PFSK-1 (cell line): ENCODE data around the gene COL25A1.

Experiments
- FOXP2 ChIP-seq: optimal IDR thresholded peaks from 2 replicates; pipeline ENCODE3; 2011; ENCODE audit warnings: borderline replicate concordance, control low read depth, inconsistent platforms; ENCODE audit not compliant: insufficient read depth; ENCODE audit errors: extremely low read length, extremely low read depth
- POLR2AphosphoS5 ChIP-seq: IDR thresholded peaks from 2 replicates; pipeline ENCODE4 v1.6.1; 2012; ENCODE audit warnings: low read depth, mild to moderate bottlenecking, control low read depth, low read length, moderate library complexity
- SIN3A ChIP-seq: IDR thresholded peaks from 2 replicates; pipeline ENCODE4 v1.6.1; 2012; ENCODE audit warnings: mild to moderate bottlenecking, low read length, moderate library complexity, borderline replicate concordance; ENCODE audit not compliant: insufficient read depth
- TAF1 ChIP-seq: IDR thresholded peaks from 2 replicates; pipeline ENCODE4 v1.6.1; 2012; ENCODE audit warnings: low read length, control low read depth, borderline replicate concordance; ENCODE audit not compliant: insufficient read depth
- TF ChIP-seq, protein P1 (sequence below), 2 experiments: IDR thresholded peaks; 2 replicates each; pipeline versions ENCODE4 v1.6.1 to v1.8.0; 2011 to 2012; ENCODE audit warnings: low read depth in 2 of 2, low read length in 2 of 2, control low read depth in 1 of 2, inconsistent platforms in 1 of 2, mild to moderate bottlenecking in 1 of 2, moderate library complexity in 1 of 2; ENCODE audit not compliant: insufficient read depth in 1 of 2

The COL25A1 gene

GRCh38 chr4:109298279-109299010 is 4.0 kb downstream of the COL25A1 start:
- TF ChIP-seq FOXP2 = no peak
- no peak for TF ChIP-seq TAF1
- TF ChIP-seq POLR2AphosphoS5 = no peak
- TF ChIP-seq, protein P1, sequence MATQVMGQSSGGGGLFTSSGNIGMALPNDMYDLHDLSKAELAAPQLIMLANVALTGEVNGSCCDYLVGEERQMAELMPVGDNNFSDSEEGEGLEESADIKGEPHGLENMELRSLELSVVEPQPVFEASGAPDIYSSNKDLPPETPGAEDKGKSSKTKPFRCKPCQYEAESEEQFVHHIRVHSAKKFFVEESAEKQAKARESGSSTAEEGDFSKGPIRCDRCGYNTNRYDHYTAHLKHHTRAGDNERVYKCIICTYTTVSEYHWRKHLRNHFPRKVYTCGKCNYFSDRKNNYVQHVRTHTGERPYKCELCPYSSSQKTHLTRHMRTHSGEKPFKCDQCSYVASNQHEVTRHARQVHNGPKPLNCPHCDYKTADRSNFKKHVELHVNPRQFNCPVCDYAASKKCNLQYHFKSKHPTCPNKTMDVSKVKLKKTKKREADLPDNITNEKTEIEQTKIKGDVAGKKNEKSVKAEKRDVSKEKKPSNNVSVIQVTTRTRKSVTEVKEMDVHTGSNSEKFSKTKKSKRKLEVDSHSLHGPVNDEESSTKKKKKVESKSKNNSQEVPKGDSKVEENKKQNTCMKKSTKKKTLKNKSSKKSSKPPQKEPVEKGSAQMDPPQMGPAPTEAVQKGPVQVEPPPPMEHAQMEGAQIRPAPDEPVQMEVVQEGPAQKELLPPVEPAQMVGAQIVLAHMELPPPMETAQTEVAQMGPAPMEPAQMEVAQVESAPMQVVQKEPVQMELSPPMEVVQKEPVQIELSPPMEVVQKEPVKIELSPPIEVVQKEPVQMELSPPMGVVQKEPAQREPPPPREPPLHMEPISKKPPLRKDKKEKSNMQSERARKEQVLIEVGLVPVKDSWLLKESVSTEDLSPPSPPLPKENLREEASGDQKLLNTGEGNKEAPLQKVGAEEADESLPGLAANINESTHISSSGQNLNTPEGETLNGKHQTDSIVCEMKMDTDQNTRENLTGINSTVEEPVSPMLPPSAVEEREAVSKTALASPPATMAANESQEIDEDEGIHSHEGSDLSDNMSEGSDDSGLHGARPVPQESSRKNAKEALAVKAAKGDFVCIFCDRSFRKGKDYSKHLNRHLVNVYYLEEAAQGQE (IDR thresholded peaks at IDR 0.05; ENCODE audit: insufficient read depth in 1 of 2, low read depth in 2 of 2, low read length in 2 of 2) = no peak
- no peak for TF ChIP-seq SIN3A

- no peak for TF ChIP-seq TAF1
- TF ChIP-seq POLR2AphosphoS5 = no peak
- no peak for TF ChIP-seq FOXP2
- TF ChIP-seq, protein P1 (IDR thresholded peaks at IDR 0.05; ENCODE audit: insufficient read depth in 1 of 2, low read depth in 2 of 2, low read length in 2 of 2) = no peak
- no peak for TF ChIP-seq SIN3A
These were observed 5.9 kb downstream of the COL25A1 start for GRCh38 chr4:109296527-109296926.

- TF ChIP-seq POLR2AphosphoS5 (no peak), FOXP2 (no peak), SIN3A (no peak), TAF1 (no peak)
- TF ChIP-seq, protein P1 (IDR thresholded peaks at IDR 0.05; ENCODE audit: insufficient read depth in 1 of 2, low read depth in 2 of 2, low read length in 2 of 2) = no peak
These were observed 7.4 kb downstream of the COL25A1 start for GRCh38 chr4:109295081-109295480.

DNA sequence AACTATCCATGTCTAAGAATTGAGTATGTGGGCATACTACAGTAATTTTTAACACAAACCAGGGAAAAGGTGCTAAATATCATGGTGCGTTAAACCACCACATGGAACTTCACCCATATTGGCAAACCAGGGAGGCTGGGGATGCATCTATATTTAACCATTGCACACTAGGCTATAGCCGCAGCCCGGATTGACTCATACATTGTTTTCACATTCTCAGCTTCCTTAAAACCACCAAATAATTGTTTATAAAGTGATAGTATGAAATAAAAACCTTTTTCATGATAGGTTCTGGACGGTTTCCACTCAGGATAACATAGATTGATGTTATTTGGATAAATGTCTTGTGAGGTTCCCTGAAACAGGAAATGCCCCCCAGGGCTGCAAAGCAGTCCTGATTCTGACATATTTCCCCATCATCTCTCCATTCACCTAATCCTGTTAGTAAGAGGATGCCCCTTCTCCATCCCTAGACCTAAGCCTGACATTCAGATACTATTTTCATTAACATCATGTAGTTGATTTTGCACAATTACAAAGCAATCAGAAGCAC is 7.9 kb downstream of the COL25A1 start:
- TF ChIP-seq FOXP2 (no peak), SIN3A (no peak), TAF1 (no peak), POLR2AphosphoS5 (no peak)
- TF ChIP-seq, protein P1 (IDR thresholded peaks at IDR 0.05; ENCODE audit: insufficient read depth in 1 of 2, low read depth in 2 of 2, low read length in 2 of 2) = no peak

- TF ChIP-seq POLR2AphosphoS5 (no peak), TAF1 (no peak), FOXP2 (no peak), SIN3A (no peak)
- TF ChIP-seq, protein P1 (IDR thresholded peaks at IDR 0.05; ENCODE audit: insufficient read depth in 1 of 2, low read depth in 2 of 2, low read length in 2 of 2) = no peak
These were observed 8.5 kb downstream of the COL25A1 start for GRCh38 chr4:109294006-109294405.
